Activated B cell treated with CpG ODN at 0.5 μM for 24 hours (primary cell): ENCODE measurements around the gene ZCCHC17. TPM values are rescaled to one million over a fixed set of nuclear protein-coding genes. Genes with fewer than 3 reads are reported as not detected.

Experiments used
- ATAC-seq: fragments of 200-7000 bp; cut with Tn5 transposase; one replicate; pipeline ENCODE4 v1.10.0; 2021; ENCODE audit warnings: low read depth, mild to moderate bottlenecking, moderate library complexity
- CTCF ChIA-PET: fragments of 350-600 bp; sonication (Branson Sonifier 250); formaldehyde crosslinking; loops from one replicate; lab custom pipeline; 2021; ENCODE audit warnings: antibody characterized with exemption; lab: Charles Lee
- POLR2A ChIA-PET: fragments of 350-600 bp; sonication (Branson Sonifier 250); formaldehyde crosslinking; loops from one replicate; lab custom pipeline; 2021; ENCODE audit warnings: antibody characterized with exemption; lab: Charles Lee
- DNase-seq: peaks from one replicate; pipeline ENCODE4 v3.0.0; 2022
- H3K27ac Mint-ChIP-seq: one replicate; pipeline ENCODE4 v1.8.0; 2020; ENCODE audit warnings: mixed read lengths
- H3K27me3 Mint-ChIP-seq: one replicate; pipeline ENCODE4 v1.8.0; 2021; ENCODE audit warnings: mixed read lengths
- H3K36me3 Mint-ChIP-seq: one replicate; pipeline ENCODE4 v1.8.0; 2021; ENCODE audit warnings: low read depth, mixed read lengths
- H3K4me1 Mint-ChIP-seq: one replicate; pipeline ENCODE4 v1.8.0; 2021; ENCODE audit warnings: mixed read lengths
- H3K4me3 Mint-ChIP-seq: one replicate; pipeline ENCODE4 v1.8.0; 2020; ENCODE audit warnings: mild to moderate bottlenecking, mixed read lengths
- H3K9me3 Mint-ChIP-seq: one replicate; pipeline ENCODE4 v1.8.0; 2020; ENCODE audit warnings: mixed read lengths
- intact Hi-C: fragments of 100-400 bp; cut with micrococcal nuclease; formaldehyde crosslinking; loops from one replicate; pipeline ENCODE4 v1.15.1; 2024
- total RNA-seq: library from RNA; stranded (reverse); gene quantifications from 2 replicates; pipeline ENCODE4 v1.2.3, GENCODE V29; 2022
- TF ChIP-seq, protein P1 (sequence below): fragments of 200-600 bp; IDR thresholded peaks from one replicate; pipeline ENCODE4 v1.8.0; 2022; ENCODE audit warnings: antibody characterized with exemption, mild to moderate bottlenecking

The ZCCHC17 gene
- total RNA-seq, 1 donor from 2014 or later: 19.5 TPM

DNA sequence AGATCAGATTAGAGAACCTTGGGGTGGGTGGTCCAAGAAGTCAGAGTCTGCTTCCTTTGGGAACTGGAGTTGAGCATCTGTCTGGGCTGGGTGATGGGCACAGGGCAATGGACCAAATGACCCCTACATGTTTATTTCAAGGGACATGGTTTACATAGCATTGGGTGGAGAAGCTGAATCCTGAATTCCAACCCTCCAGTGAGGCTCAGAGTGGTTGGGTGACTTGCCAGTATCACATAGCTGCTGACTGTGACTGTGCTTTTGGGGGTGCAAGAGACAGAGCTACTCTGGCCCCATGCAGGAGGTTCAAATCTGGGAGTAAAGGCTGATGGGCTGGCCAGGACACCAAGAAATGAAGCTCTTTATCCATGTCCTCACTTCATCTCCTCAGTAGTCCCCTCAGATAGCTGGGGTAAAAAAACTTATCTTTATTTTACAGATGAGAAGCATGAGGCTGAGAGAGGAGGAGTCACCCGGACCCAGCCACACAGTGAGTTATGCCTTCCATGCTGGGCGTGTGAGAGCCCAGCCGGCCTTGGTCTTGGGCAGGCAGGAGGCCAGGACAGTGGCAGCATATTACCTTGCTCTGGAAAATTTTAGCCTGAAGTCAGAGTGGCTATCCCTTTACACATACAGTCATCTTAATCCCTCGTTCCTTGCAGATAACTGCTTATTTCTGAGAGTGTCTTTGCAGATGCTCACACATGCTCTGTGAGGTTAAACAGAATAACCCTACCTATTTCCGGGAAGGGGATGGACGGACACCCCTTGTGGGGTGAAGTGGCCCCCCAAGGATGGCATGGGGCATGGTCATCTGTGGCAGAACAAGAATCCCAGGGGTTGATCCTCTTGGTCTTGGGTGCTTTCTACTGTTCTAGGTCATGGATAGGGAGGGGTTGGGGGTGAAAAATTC, 113.4 kb downstream of the ZCCHC17 start:
- CTCF ChIA-PET: interaction anchor here (1.7 kb wide), 1 partner anchor 16 kb away, joined by 7 read pairs; no protein-coding TSS in a partner anchor

DNA sequence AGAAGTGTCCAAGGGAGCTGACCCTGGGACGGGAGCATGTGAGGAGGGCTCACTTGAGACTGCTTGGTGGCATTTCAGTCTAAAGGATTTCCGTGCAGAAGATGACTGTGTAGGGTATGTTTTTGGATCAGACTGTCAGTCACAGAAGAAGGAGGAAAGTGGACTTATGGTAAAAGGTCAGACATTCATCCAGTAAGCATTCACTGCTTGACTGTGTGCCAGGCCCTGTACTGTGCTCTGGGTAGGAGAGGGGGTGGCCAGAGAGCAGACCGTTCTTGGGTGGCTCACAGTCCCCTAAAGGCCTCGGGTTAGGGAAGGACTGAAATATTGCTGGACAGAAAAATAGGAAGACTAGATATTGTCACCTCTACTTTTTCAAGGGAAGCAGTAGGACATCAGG, 114.0 kb downstream of the ZCCHC17 start:
- ChIA-PET CTCF (no interaction called here), POLR2A (no interaction called here)
- Mint-ChIP-seq H3K27ac (no peak overlapping the region), H3K27me3 (peaks cover 50% of the 10 kb centered on the region), H3K4me3 (no peak overlapping the region), H3K4me1 (peaks cover 10% of the 10 kb centered on the region), H3K9me3 (no peaks in the 10 kb centered on the region), H3K36me3 (no peaks in the 10 kb centered on the region)
- ATAC-seq (no peak), DNase-seq (no peak)
- intact Hi-C loops: no loop called here
- TF ChIP-seq, protein P1, sequence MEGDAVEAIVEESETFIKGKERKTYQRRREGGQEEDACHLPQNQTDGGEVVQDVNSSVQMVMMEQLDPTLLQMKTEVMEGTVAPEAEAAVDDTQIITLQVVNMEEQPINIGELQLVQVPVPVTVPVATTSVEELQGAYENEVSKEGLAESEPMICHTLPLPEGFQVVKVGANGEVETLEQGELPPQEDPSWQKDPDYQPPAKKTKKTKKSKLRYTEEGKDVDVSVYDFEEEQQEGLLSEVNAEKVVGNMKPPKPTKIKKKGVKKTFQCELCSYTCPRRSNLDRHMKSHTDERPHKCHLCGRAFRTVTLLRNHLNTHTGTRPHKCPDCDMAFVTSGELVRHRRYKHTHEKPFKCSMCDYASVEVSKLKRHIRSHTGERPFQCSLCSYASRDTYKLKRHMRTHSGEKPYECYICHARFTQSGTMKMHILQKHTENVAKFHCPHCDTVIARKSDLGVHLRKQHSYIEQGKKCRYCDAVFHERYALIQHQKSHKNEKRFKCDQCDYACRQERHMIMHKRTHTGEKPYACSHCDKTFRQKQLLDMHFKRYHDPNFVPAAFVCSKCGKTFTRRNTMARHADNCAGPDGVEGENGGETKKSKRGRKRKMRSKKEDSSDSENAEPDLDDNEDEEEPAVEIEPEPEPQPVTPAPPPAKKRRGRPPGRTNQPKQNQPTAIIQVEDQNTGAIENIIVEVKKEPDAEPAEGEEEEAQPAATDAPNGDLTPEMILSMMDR: no peak

More for the DNA sequence above, 113.4 kb downstream of the ZCCHC17 start:
- Mint-ChIP-seq H3K4me3 (no peak overlapping the region), H3K9me3 (no peaks in the 10 kb centered on the region), H3K27me3 (peaks cover 44% of the 10 kb centered on the region), H3K36me3 (no peaks in the 10 kb centered on the region), H3K27ac (no peak overlapping the region), H3K4me1 (peaks cover 10% of the 10 kb centered on the region)
- POLR2A ChIA-PET: no interaction called here
- ATAC-seq (no peak), DNase-seq (no peak)
- TF ChIP-seq, protein P1: no peak
- intact Hi-C loops: no loop called here

DNA sequence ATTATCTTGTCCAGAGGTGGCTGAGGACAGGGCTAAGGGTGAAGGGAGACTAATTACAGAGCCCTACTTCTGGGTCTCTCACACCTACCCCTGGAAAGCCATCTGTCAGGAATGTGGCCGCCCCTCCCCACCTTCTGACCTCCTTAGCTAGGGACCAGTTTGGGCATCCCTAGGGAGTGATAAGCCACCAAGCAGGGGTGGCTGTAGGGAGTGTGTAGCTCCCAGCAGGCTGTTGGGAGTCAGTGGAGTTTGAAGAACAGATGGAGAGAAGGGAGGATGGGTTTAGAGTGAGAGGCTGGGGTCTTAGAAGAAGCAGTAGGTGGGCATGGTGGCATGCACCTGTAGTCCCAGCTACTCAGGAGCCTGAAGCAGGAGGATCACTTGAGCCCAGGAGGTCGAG, 115.4 kb downstream of the ZCCHC17 start:
- Mint-ChIP-seq H3K9me3 (no peaks in the 10 kb centered on the region), H3K36me3 (no peaks in the 10 kb centered on the region), H3K27ac (no peak overlapping the region), H3K27me3 (peaks cover 56% of the 10 kb centered on the region), H3K4me3 (peak overlapping the region; percentile 66), H3K4me1 (peaks cover 10% of the 10 kb centered on the region)
- CTCF ChIA-PET: interaction anchor here (0.9 kb wide), 1 partner anchor 18 kb away, joined by 3 read pairs; no protein-coding TSS in a partner anchor
- POLR2A ChIA-PET: interaction anchor here (0.6 kb wide), 1 partner anchor 436 kb away, joined by 3 read pairs; no protein-coding TSS in a partner anchor
- no peak for ATAC-seq
- TF ChIP-seq, protein P1: no peak
- intact Hi-C loops: no loop called here
- no peak for DNase-seq

DNA sequence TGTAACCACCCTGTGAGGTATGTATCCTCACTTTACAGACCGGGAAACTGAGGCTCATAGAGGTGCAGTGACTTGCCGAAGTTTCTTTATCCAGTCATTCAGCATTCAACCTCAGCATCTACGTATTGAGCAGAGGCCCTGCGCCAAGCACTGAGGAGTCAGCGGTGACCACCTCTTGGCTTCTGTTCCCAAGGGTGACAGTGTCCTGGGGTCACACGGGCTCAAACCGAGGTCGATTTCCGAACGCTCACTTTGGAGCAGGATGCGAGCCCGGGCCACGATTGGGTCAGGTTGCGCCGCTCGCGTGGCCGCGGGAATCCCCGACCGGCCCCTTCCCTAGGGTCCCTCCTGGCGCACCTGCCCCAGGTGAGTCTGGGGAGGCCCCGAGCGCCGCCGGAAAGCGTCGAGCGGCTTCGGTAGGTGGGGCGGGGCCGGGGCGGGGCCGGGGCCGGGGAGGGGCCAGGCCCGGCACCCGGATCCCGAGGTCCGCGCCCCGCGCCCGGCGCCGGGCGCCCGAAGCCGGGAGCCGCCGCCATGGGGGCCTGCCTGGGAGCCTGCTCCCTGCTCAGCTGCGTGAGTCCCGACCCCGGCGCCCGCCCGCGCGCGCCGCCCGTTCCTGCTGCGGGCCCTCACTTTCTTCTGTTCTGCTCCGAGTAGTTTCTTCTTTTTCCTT, 116.0 kb downstream of the ZCCHC17 start, which contains the start of gene SERINC2:
TSS of gene SERINC2 (plus strand) at position 482 of the 673 bp plus-strand sequence. CDS start at position 535, 53 bp downstream.
- Mint-ChIP-seq H3K4me1 (peaks cover 10% of the 10 kb centered on the region), H3K27ac (no peak within 1 kb of the TSS), H3K9me3 (no peaks in the 10 kb centered on the region), H3K4me3 (peak within 1 kb of the TSS; percentile 86), H3K27me3 (peaks cover 56% of the 10 kb centered on the region), H3K36me3 (no peaks in the 10 kb centered on the region)
- ATAC-seq (peak; percentile 59), DNase-seq (no peak)
- TF ChIP-seq, protein P1: no peak
- ChIA-PET POLR2A (interaction anchor here (0.6 kb wide), 1 partner anchor 436 kb away, joined by 3 read pairs; no protein-coding TSS in a partner anchor), CTCF (interaction anchor here (0.9 to 1.4 kb wide), 3 partner anchors 9 to 18 kb away, joined by 3 to 4 read pairs (median 3); no protein-coding TSS in a partner anchor)
- intact Hi-C loops: no loop called here
